SHP77 treated with DMSO at 0.1 percent for 48 hours (cell line): Measurements from ENCODE around the gene ZDHHC14.
"Not testable (repeated sequence)": the region's sequence is repeated elsewhere in the genome, so short reads cannot be mapped to it uniquely, and the experiment has no call there.

Experiments
- DNase-seq: peaks from one replicate; lab custom pipeline; 2025; lab: John Stamatoyannopoulos, UW

Gene ZDHHC14

DNA sequence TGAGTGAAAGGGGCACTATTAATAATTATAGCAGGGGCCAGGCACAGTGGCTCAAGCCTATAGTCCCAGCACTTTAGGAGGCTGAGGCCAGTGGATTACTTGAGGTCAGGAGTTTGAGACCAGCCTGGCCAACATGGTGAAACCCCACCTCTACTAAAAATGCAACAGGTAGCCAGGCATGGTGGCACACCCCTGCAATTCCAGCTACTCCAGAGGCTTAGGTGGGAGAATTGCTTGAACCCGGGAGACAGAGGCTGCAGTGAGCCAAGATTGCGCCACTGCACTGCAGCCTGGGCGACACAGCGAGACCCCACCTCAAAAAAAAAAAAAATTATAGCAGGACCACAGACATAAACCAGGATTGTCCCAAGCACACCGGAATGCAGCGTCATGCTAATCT is 340.0 kb downstream of the ZDHHC14 start:
- DNase-seq = not testable (repeated sequence)

DNA sequence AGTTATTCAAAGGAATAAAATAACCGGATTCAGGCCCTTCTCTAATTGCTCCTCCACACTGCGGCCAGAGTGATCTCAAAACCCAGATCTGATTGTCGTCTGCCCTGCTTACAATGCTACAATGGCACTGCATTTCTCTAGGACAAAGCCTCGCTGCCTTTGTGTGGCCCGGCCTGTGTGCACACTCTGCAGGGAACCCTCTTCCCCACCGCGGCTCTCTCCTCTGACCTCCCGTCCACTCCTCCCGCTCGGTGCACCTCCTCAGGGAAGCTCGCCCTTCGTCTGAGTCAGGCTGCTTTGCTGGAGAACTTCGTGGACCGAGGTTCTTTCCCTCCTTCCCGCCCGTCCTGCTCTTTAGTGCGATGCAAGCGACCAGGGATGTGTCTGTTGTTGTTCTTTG is 340.4 kb downstream of the ZDHHC14 start:
- DNase-seq = no peak

DNA sequence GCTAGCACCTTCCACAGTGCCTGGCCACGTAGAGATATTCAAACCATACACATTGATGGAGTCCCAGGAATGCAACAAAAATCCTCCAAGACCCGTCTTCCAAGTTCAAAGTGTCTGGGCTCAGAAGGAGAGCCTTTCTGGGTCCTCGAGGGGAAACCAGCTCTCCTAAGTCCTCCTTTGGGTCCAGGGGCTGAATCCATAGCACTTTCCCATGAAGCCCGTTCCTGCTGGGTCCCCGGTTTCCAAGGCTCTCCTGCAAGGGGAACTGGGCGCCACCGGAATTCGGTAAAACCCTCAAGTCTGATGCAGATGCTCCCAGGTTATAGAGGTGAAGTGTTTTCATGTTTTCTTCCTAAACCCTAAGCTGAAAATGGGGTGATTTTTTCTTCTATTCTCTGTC is 340.8 kb downstream of the ZDHHC14 start:
- no peak for DNase-seq

DNA sequence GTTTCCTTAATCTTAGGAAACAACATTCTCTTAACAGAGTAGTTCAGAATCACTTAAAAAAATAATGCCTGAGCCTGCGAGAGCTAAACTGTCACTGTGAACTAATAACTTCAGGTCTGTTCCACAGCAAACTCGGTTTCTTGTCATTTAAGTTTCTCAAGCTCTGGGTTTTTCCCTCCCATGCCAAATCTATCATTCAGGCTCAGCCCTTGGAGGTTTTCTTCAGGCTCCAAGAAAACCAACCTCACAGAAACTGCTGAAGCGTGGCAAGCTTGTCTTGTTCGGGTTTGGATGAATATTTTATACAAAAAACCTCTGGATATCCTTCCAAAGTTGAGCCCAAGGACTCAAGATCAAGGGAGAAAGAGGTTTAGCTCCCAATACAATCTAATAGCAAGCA is 342.4 kb downstream of the ZDHHC14 start:
- DNase-seq = no peak

DNA sequence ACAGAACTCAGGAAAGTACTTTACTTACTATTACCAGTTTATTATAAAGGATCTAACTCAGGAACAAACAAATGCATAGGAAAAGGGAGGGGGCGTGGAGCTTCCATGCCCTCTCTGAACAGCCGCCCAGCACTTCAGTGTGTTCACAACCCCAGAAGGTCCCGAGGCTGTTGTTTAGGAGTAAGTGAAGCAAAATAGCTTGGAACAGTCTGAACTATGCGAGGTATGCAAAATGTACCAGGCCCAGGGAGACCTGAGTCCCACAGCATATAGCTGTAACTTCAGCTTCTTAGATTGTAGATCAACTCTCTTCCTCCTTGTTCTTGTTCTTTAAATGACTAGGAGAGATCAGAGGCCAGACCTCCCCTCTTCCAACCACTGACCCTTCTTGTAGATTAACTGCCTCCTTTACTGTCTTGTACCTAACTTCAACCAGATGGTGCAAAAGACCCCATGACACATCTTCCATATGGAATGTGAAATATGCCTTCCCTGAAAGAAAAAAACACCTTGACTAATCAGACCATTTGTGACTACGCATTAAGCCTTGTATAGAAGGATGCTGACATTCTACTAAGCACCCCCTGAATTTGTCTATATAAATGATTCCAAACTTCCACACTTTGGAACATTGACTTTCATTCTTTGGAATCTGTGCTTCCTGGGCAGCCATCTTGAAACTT is 343.3 kb downstream of the ZDHHC14 start:
- no peak for DNase-seq

DNA sequence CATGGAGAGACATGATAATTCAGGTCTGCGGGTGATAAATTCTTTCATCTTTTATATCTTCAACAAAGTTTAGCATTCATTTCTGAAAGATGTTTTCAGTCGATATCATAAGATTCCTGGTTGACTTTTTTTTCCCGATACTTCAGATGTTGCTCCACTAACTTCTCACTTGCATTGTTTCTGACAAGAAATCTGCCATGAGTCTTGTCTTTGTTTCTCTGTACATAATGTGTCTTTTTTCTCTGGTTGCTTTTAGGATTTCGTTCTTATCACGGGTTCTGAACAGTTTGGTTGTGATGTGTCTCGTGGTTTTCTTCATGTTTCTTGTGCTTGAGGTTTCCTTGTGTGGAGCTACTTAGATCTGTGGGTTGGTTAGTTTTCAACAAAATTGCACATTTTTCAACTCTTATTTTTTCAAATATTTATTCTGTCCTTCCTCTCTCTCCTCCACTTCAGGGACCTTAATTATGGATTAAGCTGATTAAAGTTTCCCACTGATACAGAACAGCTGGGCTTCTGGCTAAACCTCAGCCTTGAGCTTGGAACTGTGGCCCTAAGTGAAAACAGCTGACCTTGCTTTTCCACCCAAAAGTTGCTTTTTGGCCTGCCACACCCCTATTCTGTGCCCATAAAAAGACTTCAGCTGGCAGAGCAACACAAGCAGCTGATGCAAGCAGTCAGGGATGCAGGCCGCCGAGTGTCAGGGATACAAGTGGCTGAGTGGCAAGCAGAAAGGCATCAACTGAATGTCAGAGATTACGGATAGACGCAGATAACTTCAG is 344.2 kb downstream of the ZDHHC14 start:
- no peak for DNase-seq

DNA sequence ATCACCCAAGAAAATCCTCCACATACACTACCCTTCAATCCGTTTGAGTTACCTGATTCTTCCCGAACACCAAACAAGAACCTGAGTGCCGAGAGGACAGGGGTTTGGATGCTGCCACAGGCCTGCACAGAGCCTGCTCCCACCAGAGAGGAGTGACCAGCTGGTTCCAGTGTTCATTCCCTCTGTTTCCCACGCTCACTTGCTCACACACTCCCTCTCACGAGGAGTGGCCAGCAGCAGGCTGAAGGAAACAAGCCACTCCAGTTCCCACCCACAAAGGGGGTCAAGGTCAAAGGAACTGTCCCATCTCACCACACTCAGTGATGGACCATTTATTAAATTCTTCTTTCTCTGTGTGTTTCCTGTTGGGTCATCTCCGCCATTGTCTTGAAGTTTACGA is 344.8 kb downstream of the ZDHHC14 start:
- no peak for DNase-seq

DNA sequence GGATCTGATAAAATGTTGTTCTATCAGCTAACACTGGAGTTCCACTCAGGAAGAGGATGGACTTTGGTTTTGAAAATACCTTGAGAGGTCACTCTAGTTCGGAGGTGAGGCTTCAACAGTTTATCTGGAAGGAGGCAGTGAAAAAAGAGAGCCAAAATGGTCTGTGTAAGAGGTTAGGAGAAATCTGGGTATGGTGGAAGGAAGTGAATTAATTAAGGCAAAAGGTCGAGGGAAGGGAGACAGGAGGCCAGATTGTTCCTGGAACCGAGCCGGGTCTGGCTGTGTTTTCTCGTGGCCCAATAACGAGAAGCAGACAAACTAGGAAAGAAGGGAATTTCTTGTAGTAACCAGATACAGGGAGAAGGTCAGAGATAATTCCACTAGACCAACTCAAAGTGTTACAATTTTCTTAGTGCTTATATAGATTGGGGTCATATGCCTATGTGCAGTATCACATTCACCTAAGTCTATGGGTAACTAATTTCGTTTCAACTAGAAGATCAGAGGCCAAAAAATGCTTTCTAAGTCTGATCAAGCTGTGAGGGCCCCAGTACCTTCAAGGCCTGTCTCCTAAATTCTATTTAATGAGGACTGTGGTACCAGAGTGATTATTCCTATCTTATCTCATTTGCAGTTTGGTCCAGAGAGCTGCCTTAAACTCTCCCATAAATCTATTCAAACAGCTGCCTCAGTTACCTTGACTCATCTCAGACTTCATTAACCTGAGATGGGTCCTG is 346.1 kb downstream of the ZDHHC14 start:
- DNase-seq = no peak
